Stimulated activated effector memory CD8-positive, alpha-beta T cell treated with anti-CD3 and anti-CD28 coated beads, Interleukin-12 subunit alpha, Interleukin-12 subunit beta, amount 100 ng/mL, for 72 hours (primary cell): ENCODE results near the gene BTG1.
"Not testable (repeated sequence)": the region's sequence is repeated elsewhere in the genome, so short reads cannot be mapped to it uniquely, and the experiment has no call there.

Experiments used
- ATAC-seq: fragments of 150-1000 bp; cut with Tn5 transposase; 2 replicates; pipeline ENCODE4 v1.10.0; 2021
- DNase-seq, 2 donors: peaks; one replicate each; pipeline ENCODE4 v3.0.0; 2021 to 2022; ENCODE audit warnings: low spot score in 2 of 2
- H3K27ac Mint-ChIP-seq: one replicate; pipeline ENCODE4 v1.8.0; 2022; ENCODE audit warnings: mild to moderate bottlenecking, mixed read lengths
- H3K36me3 Mint-ChIP-seq: one replicate; pipeline ENCODE4 v1.8.0; 2022; ENCODE audit warnings: mild to moderate bottlenecking, mixed read lengths
- H3K4me1 Mint-ChIP-seq: one replicate; pipeline ENCODE4 v1.8.0; 2022; ENCODE audit warnings: mixed read lengths
- H3K4me3 Mint-ChIP-seq: one replicate; pipeline ENCODE4 v1.8.0; 2022; ENCODE audit warnings: mild to moderate bottlenecking, mixed read lengths
- H3K9me3 Mint-ChIP-seq: one replicate; pipeline ENCODE4 v1.8.0; 2022; ENCODE audit warnings: mixed read lengths

BTG1 gene

GRCh38 chr12:92105110-92105509, 40.5 kb downstream of the BTG1 start:
- H3K27ac Mint-ChIP-seq, result no peak overlapping the region

GRCh38 chr12:92102606-92103005, 43.0 kb downstream of the BTG1 start:
- Mint-ChIP-seq H3K27ac (no peak overlapping the region), H3K9me3 (peaks cover 6% of the 10 kb centered on the region), H3K4me3 (no peak overlapping the region), H3K4me1 (peaks cover 16% of the 10 kb centered on the region), H3K36me3 (no peaks in the 10 kb centered on the region)
- DNase-seq, result no peak
- ATAC-seq, result no peak

More at GRCh38 chr12:92105110-92105509, 40.5 kb downstream of the BTG1 start:
- Mint-ChIP-seq H3K4me1 (peaks cover 17% of the 10 kb centered on the region), H3K9me3 (no peaks in the 10 kb centered on the region), H3K4me3 (no peak overlapping the region), H3K36me3 (no peaks in the 10 kb centered on the region)
- ATAC-seq (no peak), DNase-seq (no peak)

GRCh38 chr12:92098594-92099380, 46.9 kb downstream of the BTG1 start:
- no peak for ATAC-seq
- peaks cover 33% of the 10 kb centered on the region for H3K4me1 Mint-ChIP-seq

GRCh38 chr12:92096346-92097136, 49.1 kb downstream of the BTG1 start:
- peaks cover 6% of the 10 kb centered on the region for H3K9me3 Mint-ChIP-seq
- DNase-seq, result no peak
- H3K27ac Mint-ChIP-seq, result no peak overlapping the region
- no peak overlapping the region for H3K4me3 Mint-ChIP-seq
- H3K4me1 Mint-ChIP-seq, result peaks cover 33% of the 10 kb centered on the region
- H3K36me3 Mint-ChIP-seq, result no peaks in the 10 kb centered on the region
- ATAC-seq, result peak; percentile 96

More at GRCh38 chr12:92098594-92099380, 46.9 kb downstream of the BTG1 start:
- no peak for DNase-seq
- no peak overlapping the region for H3K27ac Mint-ChIP-seq
- H3K4me3 Mint-ChIP-seq, result no peak overlapping the region
- H3K9me3 Mint-ChIP-seq, result peaks cover 6% of the 10 kb centered on the region
- H3K36me3 Mint-ChIP-seq, result no peaks in the 10 kb centered on the region

- H3K4me1 Mint-ChIP-seq, result peaks cover 26% of the 10 kb centered on the region
- DNase-seq, result no peak
- no peak overlapping the region for H3K4me3 Mint-ChIP-seq
- no peak overlapping the region for H3K27ac Mint-ChIP-seq
- no peaks in the 10 kb centered on the region for H3K36me3 Mint-ChIP-seq
- no peak for ATAC-seq
- H3K9me3 Mint-ChIP-seq, result peaks cover 3% of the 10 kb centered on the region
These were observed 50.9 kb downstream of the BTG1 start for GRCh38 chr12:92094751-92095161.

- not testable (repeated sequence) for H3K4me3 Mint-ChIP-seq, H3K36me3 Mint-ChIP-seq, H3K9me3 Mint-ChIP-seq, DNase-seq, H3K27ac Mint-ChIP-seq
- H3K4me1 Mint-ChIP-seq, result peaks cover 31% of the 10 kb centered on the region
- peak; percentile 52 for ATAC-seq
These were observed 51.3 kb downstream of the BTG1 start for GRCh38 chr12:92094301-92094700.
